GM23338 (cell line): ENCODE measurements around the gene WSB2.

Experiments used
- CREB1 ChIP-seq: fragments of 250-450 bp; sonication (Bioruptor Pico); IDR thresholded peaks from 2 replicates; pipeline ENCODE4 v1.5.0; 2020; ENCODE audit warnings: low read depth, mild to moderate bottlenecking, moderate library complexity
- CTCF ChIP-seq, 2 experiments: fragments of 200-600 bp in 1 of 2; sonication (generic) in 1 of 2; conservative IDR thresholded peaks; 2 replicates each; pipeline versions ENCODE4 v1.5.1 to v1.6.1; 2016 to 2017; ENCODE audit warnings: antibody characterized with exemption in 2 of 2, low read depth in 2 of 2, mild to moderate bottlenecking in 2 of 2, moderate library complexity in 1 of 2
- ETS1 ChIP-seq: IDR thresholded peaks from 2 replicates; pipeline ENCODE4 v1.6.1; 2016; ENCODE audit warnings: antibody characterized with exemption
- EZH2 ChIP-seq: fragments of 200-600 bp; sonication (generic); IDR thresholded peaks from one replicate; pipeline ENCODE4 v1.8.0; 2017; ENCODE audit warnings: antibody characterized with exemption, mild to moderate bottlenecking, low read depth; ENCODE audit not compliant: unreplicated experiment
- EZH2phosphoT487 ChIP-seq: fragments of 200-600 bp; sonication (generic); IDR thresholded peaks from one replicate; pipeline ENCODE4 v1.8.1; 2018; ENCODE audit warnings: antibody characterized with exemption; ENCODE audit not compliant: unreplicated experiment
- NANOG ChIP-seq: IDR thresholded peaks from 2 replicates; pipeline ENCODE4 v1.6.1; 2016; ENCODE audit warnings: antibody characterized with exemption, borderline replicate concordance
- POLR2AphosphoS5 ChIP-seq: IDR thresholded peaks from 2 replicates; pipeline ENCODE4 v1.6.1; 2016; ENCODE audit warnings: antibody characterized with exemption, low read depth
- REST ChIP-seq: IDR thresholded peaks from one replicate; pipeline ENCODE4 v1.6.1; 2018; ENCODE audit warnings: antibody characterized with exemption; ENCODE audit not compliant: unreplicated experiment
- ZNF114 ChIP-seq: fragments of 250-450 bp; sonication (Bioruptor Pico); IDR thresholded peaks from 2 replicates; pipeline ENCODE4 v1.5.0; 2020; ENCODE audit warnings: mild to moderate bottlenecking, moderate library complexity
- ZNF331 ChIP-seq: fragments of 250-450 bp; sonication (Bioruptor Pico); IDR thresholded peaks from 2 replicates; pipeline ENCODE4 v1.5.0; 2020; ENCODE audit warnings: low read depth, mild to moderate bottlenecking, moderate library complexity

GRCh38 chr12:118060301-118061010, 523 bp downstream of the WSB2 start:
- no peak for TF ChIP-seq CTCF (conservative IDR thresholded peaks at IDR 0.05; ENCODE audit: low read depth in 2 of 2)
- no peak for TF ChIP-seq ETS1
- no peak for TF ChIP-seq CREB1 (CRISPR knock-in tag)
- TF ChIP-seq POLR2AphosphoS5, result no peak
- no peak for TF ChIP-seq EZH2
- TF ChIP-seq REST, result no peak
- TF ChIP-seq ZNF114 (CRISPR knock-in tag), result no peak
- no peak for TF ChIP-seq EZH2phosphoT487
- TF ChIP-seq ZNF331, result no peak
- no peak for TF ChIP-seq NANOG
